GM12874 (cell line): Measurements from ENCODE around the gene GAK.

Experiments
- CTCF ChIP-seq: IDR thresholded peaks from 2 replicates; pipeline ENCODE4 v1.5.1; 2011; ENCODE audit warnings: low read depth, mild to moderate bottlenecking, control low read depth, low read length, moderate library complexity; ENCODE audit not compliant: insufficient read depth

GAK gene

GRCh38 chr4:821631-822030 is 110.5 kb downstream of the GAK start:
- TF ChIP-seq CTCF, result no peak

- no peak for TF ChIP-seq CTCF
Observed at GRCh38 chr4:821181-821591, 110.9 kb downstream of the GAK start.

- TF ChIP-seq CTCF, result no peak
Observed at GRCh38 chr4:820230-821172, 111.6 kb downstream of the GAK start.

- TF ChIP-seq CTCF, result no peak
Observed at GRCh38 chr4:819401-820229, 112.5 kb downstream of the GAK start.

- TF ChIP-seq CTCF, result no peak
Observed at GRCh38 chr4:818106-818921, 113.8 kb downstream of the GAK start.

- no peak for TF ChIP-seq CTCF
Observed at GRCh38 chr4:815464-816146, 116.5 kb downstream of the GAK start.
